Hepatic stellate cell (primary cell): Measurements from ENCODE around the gene HOXA1.

ENCODE experiments used
- DNase-seq: peaks from one replicate; pipeline ENCODE4 v3.0.0; 2011; ENCODE audit warnings: low spot score

HOXA1 gene

DNA sequence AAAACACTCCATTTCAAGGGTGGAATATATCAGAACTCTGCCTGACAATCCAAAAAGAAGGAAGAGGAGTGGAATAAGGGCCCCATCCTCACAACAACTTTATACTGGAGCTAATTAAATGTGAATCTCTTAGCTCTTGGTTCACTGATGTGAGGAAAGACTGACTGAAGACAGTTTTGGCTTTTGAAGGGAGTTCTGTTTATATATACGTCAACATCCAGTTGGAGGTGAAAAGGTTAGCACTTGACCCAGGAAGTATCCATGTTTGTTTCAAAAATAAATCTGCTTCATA is 3.0 kb downstream of the HOXA1 start:
- DNase-seq = no peak

DNA sequence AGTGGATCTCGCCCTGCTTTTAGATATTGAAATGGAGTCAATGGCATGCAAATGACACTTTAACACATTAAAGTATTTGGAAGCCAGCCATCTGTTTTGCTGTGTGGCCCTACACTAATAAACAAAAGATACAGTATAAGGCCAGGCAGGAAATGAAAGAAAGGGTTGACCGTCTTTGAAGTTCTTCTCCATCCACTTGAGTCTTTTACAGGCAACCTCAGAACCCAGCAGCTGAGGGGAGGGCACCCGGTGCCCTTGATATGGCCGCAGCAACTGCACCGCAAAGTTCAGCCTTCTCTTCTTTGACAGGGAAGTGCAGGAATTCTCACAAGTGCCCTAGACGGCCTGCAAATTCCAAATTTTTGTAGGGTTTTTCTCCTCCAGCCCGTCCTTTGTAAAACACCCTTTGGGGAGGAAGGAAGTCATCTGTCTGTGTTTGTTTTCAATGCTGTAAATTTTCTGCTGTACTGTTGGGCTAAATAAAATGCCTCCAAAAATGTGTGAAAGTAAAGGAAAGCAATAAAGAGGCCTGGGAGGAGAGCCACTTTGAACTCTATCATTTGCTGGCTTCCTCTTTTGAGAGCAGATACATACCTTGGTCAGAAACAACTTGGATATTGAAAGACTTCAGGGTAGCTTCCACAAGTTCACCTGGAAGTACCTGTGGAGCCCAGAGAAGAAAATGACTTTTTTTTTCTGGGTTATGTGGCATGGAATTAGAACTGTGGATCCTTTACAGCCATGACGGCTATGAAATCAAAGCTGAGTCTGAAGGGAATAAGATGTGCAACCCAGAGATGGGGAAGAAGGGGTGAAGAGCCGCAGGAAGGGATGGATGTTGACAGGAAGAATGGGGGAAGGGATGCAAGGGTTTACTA is 3.6 kb downstream of the HOXA1 start:
- DNase-seq = no peak

DNA sequence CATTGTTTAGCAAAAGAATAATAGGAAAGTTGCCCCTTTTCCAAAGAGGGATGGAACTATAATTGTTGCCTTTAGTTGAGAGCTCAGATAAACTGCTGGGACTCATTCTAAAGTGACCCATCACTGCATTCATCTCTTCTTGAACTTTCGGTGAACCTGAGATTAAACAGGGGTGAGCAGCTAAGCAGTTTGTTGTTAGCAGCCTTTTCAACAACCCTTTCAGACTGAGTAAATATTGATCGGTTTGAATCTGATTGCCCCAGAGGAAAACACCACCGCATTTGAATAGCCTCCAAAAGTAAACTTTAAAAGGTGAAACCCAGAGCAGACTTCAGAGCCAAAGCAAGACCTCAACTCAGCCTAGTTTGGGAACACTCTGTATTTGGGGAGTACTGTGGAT is 4.7 kb downstream of the HOXA1 start:
- DNase-seq = no peak

DNA sequence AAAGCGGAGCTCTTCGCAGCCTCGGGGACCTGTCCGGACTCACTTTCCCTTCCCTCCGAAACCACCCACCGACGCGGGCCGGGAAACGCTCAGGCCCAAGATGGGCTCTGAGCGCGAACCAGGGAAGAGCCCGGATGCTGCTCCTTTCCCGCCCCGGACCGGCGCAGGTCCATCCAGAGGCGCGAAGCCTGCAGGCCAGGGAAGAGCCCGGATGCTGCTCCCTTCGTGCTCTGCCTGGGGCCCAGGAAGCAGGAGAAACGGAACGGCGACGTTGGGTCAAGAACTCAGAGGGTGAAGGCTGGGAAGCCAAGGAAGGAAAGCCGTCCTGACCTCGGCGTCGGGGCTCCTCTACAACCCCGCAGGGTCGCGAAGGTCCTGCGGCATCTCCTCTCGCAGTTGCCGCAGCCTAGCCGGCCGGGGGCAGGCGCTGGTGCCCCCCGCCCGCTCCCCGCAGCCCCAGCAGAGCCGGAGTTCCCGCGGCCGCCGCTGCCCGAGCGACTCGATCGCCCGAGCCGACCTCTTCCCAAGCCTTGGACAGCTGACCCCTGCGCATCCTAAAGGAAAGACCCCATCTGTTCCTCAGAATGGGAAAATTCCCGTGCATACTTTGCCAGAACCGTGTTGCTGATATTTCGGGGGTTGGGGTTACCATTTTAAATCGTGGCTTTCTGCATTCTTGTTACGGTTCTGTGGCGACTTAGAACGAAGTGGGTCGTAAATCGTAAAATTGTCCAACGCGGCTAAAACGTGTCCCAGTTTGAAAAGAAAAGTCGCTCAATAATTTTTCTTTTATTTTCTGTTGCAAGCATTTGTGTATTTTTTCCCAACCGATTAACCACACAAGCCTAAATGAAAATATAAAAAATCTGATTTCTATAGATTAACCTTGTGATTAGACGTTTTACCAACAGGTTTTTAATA is 7.5 kb downstream of the HOXA1 start:
- DNase-seq = no peak

DNA sequence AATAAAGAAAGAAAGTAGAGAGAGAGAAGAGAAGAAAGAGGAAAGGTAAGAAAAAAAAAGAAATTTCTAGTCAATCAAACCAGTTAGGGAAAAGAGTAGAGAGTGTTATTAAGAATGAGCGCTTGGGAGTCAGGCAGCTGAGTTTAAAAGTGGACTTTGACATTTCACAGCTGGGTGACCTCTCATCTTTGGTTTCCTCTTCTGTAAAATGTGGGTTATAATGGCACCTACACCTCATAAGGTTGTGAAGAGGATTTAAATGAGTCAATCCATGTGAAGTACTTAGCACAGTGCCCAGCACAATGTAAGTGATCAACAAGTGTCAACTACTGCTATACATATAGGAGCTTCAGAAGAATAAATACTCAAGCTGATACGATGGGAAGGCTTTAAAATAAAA is 12.2 kb downstream of the HOXA1 start:
- no peak for DNase-seq

DNA sequence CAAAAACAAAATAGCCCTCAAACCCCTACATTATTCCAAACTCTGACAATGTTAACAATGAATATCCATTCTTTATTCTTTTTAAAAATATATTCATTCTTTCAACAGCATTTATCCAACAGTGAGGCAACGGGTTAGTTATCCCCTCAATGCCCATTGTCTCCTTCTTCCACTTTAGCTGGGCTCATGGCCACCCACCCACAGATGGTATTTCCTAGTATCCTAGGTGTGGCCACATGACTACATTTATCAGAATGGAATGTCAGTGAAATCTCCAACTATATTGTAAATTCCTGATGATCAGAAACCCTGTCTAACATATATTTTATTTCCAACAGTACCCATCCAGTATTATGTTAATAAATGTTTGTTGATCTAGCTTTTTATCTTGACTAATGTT is 13.6 kb downstream of the HOXA1 start:
- DNase-seq = no peak

DNA sequence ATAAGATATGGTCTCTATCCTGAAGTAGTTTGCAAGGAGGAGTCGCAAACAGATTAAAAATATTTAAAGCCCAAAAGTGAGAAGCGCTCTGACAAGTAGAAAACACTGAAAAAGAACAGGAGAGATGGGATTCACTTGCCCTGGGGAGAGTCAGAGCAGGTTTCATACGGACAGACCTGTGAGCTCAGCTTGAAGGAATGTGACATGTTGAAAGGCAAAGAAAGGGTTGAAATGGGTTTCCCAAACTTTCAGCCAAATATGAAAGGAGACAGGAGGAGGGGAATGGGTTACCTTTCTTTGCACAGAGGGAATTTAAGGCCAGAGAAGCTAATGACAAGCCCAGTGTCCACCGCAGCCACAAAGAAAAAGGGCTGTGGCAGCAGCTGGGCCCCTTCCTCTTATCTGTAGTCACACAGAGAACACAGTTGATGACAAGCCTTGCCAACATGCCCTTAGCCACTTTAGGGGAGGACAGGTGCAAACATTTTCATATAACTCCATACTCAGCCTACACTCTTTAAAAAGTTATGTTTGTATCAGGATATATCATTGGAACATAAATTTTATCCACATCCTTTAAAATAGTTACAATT is 14.9 kb downstream of the HOXA1 start:
- DNase-seq = no peak

DNA sequence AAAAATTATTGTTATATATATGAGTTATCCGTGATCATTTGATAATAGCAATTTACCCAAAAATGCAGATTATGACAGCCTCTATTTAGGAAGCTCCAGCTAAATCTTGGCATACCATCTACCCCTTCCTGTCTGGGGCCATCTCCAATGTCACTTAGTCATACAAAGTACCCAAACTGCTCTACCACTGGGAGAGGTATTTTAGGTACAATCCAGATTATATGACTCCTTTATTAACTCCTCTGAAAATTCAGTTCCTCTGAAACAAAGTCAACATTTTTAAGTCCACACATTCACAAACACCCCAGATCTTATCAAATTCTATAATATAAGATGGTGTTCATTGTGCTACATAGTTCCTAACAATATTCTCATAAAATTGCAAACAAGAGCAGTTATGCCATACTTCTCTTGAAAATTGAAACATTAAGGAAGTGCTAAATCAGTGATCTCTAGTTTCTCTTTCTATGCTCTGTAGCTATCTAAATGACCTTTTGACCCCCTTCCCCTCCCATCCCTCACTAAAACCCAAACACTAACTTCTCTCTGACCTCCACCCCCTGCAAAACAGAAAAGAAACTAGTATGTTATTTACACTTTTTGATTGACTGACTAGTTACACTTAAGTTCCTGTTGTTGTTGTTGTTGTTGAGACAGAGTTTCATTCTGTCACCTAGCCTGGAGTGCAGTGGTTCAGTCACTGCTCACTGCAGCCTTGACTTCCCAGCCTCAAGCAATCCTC is 16.4 kb downstream of the HOXA1 start:
- no peak for DNase-seq

DNA sequence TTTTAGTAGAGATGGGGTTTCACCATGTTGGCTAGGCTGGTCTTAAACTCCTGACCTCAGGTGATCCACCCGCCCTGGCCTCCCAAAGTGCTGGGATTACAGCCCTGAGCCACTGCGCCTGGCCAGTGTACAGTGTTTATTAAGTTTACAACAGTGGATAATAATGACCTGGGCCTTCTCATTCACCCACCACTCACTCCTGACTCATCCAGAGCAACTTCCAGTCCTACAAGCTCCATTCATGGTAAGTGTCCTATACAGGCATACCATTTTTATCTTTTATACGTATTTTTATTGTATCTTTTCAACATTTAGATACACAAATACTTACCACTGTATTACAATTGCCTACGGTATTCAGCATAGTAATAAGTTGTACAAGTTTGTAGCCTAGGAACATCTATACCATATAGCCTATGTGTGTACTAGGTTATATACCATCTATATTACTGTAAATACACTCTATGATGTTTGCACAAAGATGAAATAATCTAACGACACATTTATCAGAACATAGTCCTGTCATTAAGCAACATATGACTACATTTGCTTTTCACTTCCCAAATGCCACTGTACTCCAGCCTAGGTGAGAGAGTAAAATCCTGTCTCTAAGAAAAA is 17.1 kb downstream of the HOXA1 start:
- DNase-seq = no peak

DNA sequence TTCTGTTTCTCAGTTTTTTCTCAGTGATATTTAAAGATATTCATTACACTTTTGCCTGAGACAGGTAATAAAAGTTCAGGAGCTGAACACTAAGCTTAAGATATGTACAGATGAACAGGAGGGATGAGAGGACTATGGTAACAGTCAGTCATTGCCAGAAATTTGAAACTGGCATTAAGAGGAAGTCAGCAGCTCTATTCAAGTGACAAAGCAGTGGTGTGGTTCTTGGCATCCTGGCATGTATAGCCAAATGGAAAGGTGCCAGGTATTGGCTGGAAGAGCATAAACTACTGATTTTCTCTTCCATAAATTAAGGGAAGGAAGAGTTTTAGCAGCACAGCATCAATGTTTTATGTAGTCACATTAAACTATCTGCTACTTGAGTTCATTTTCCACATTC is 22.7 kb downstream of the HOXA1 start:
- DNase-seq = no peak

DNA sequence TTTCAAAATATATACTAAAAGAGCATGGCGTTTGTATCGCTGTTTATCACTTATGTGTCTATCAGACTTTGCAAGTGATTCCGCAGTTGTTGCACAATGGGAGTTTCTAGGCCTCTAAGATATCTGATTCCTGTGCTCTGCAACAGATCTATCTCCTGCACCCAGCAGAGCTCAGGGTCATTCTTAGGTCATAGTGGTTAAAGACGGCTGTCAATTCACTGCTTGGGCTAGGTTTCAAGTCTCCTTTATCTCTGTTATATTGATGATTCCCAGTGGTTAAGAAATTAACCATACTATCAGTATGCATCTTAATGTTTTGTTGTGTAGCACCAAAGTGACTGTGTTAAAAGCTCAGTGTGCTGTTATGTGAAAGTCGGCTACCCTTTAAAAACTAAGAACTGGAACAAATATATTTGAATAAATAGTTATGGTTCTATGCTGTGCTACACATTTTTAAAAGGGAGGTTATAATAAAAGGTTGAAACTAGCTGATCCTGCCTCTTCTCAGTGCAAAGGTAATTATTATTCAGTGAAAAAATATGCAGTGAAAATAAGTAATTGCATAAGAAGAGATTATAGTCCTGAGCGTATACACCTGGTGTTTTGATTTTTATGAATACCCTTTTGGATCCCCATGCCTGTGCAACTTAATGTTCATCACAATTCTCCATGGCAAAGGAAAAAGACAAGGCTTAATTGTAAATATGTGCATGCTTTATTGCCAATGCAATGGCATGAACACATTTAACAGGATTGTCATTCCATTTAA is 24.0 kb downstream of the HOXA1 start:
- DNase-seq = no peak

DNA sequence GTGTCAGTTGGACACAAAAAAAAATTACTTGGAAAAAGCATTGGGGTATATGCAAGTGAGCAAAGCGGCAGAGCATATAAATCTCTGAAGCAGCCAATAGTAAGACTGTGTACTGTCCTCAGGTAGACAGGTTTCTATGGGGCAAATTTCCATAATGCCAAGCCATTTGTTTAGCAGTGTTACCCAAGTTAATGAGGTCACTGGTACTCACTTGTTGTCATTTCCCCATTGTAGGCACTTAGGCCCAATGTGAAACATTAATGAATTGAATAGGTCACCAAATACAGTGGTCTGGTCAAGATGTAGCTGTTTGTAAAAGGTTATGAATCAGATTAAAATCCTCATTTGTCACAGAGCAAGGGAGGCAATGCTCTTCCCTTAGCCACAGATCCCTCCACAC is 27.5 kb downstream of the HOXA1 start:
- no peak for DNase-seq

DNA sequence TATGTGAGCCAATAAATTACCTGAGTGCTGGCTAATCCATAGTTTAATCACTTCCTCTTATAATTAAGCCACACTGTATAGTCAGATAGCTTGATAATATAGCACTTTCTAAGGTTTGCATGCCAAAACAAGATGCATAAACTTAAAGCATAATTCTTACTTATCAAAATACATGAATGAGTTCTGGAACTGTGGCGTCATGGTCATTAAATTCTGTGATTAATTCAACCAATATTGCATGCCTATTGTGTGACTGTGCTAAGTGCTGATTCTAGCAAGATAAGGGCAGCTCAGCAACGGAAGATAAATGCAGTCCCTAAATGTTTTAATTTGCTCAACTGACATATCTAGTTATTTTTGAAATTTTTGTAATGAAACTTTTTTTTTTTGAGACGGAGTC is 29.7 kb downstream of the HOXA1 start:
- DNase-seq = no peak

DNA sequence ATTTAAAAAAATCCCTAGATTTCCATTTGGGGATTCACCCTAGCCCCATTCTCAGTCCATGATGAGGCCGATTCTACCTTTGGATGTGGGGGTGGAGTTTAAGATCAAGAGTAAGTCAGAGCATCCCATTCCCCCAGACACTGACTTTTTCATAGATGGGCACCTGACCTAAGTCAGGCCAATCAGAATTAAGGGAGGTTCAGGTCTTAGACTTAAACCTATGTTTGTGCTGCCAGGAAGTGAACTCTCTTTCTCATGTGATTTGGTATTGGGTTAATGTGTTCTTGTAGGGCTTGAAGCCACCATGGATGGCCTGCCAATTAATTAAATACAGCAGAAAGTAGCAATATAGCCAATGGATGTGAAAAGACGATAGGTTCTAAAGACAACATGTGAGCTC is 30.1 kb downstream of the HOXA1 start:
- no peak for DNase-seq

DNA sequence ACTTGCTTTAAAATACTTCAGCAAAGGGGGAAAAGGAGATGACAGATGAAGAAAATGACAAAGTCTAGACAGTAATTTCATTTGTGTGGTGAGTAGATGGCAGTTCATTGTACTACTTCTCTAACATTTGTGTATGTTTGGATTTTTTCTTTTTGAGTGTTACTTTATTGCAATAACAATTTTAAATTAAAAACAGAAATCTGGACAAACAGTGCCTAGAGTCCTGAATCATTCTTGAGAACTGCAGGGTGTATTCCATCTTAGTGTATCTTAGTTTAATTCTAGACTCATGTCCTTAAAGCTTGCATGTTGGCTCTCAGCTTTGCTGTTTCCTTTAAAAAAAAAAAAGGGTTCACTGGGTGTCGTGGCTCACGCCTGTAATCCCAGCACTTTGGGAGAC is 31.1 kb downstream of the HOXA1 start:
- no peak for DNase-seq

DNA sequence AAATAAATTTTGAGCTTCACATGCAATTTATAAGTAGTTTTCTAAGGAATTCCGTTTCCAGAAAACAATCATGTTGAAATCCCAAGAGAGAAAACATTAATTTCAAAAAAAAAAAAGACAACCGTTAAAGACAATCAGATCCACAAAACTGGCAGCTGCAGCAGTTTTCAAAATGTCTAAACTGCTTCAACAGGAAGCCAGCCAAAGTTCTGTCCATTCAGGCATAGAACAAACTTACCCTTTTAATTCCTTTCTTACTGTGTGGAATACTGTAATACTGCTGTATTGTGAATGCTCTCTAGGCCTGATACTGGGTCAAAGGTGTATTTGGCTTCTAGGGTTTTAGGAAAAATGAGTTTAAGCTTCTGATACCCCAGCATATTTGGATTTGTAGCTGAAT is 31.6 kb downstream of the HOXA1 start:
- no peak for DNase-seq

DNA sequence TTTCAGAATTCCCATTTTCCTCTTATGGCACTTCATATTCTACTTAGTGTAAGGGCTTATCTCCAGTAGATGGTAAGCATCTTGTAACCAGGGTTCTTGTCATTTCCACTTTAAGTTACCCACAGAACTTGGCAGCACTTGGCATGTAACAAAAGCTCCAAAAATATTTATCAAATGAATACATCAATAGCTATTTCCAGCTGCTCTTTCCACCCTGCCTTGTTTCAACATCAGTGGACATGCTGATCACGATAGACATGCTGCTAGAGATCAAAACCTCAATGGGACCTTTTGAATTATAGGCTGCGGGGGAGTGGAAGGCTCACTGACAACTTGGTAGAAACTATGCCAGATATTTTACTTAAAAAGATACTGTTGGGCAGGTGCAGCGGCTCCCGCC is 32.9 kb downstream of the HOXA1 start:
- DNase-seq = no peak

DNA sequence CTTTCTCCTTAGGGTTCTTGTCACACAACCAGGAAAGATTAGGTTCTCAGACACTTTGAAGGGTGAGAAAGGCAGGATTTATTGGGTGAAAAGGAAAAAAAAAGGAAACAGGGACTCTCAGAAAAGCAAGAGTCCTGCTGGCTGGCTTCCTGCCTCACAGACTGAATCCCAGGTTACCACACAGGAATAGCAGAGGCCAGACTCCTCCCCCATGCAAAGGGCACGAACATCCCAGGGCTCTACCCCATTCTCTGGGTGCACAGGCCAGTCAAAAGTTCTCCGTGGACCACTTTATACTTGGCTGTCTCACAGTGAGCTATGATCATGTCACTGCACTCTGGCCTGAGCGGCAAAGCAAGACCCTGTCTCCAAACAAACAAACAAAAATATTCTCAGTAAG is 42.6 kb downstream of the HOXA1 start:
- no peak for DNase-seq

DNA sequence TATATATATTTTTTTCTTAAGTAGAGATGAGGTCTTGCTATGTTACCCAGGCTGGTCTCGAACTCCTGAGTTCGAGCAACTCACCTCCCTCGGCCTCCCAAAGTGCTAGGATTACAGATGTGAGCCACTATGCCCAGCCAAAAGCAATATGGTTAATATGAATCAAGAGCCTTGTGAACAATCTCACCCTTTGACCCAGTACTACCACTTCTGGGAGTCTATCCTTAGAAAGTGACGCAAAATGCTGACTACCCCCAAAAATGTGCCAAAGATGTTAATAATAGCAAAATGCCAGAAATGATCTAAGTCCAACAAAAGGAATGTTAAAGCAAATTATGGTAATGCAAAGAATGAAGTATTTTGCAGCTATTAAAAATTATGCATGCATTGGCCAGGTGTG is 44.3 kb downstream of the HOXA1 start:
- DNase-seq = no peak

DNA sequence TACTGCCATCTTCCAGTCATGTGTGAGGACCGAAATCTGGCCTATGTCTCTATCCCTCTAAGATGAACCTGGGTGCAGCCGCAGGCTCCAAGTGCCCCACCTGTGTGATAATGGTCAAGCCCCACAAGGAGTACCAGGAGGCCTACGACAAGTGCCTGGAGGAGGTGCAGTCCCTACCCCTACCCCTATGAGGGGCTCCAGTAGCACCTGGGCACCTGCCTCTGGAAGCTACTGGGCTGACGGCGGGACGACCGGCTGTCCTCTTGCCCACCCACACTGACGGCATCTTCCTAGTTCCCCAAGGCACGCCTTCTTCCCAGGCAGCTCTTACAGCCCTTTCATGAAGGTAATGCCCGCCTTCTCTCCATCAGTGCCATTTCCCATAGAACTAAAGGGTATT is 47.4 kb downstream of the HOXA1 start:
- no peak for DNase-seq

DNA sequence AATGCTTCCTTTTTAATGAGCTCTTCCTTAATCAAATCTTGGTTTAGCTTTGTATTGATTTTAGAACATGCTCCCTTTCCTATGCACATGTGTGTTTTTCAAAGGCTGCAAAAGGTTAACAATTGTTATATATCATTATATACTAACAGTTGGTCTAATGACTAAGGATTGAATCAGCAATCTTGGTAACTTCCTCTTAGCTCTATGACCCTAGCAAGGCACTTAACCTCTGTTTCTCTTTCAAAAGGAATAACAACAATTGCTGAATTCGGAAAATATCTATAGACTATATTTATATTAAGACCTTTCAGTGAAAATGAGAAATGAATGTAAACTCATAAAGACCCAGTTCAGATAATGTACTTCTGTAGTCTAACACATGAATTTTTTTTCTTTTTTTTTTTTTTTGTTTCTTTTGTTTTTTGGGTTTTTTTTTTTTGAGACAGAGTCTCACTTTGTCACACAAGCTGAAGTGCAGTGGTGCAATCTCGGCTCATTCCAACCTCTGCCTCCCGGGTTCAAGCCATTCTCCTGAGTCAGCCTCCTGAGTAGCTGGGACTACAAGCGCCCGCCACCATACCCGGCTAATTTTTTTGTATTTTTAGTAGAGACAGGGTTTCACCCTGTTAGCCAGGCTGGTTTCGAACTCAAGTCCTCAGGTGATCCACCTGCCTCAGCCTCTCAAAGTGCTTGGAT is 48.8 kb downstream of the HOXA1 start:
- DNase-seq = peak; percentile 53
